Ovary (tissue), 3 donors: ENCODE results near the gene COP1.

Experiments
- EP300 ChIP-seq: sonication (generic); formaldehyde crosslinking; IDR thresholded peaks from one replicate; pipeline ENCODE4 v1.6.1; 2017; ENCODE audit warnings: antibody characterized with exemption
- POLR2A ChIP-seq: fragments of 450-650 bp; IDR thresholded peaks from one replicate; pipeline ENCODE4 v1.6.1; 2017; ENCODE audit warnings: antibody characterized with exemption, mild to moderate bottlenecking, moderate library complexity
- TF ChIP-seq, protein P1 (sequence below), 3 donors: fragments of 450-650 bp in 2 of 3; fragments of 200-600 bp in 1 of 3; IDR thresholded peaks; one replicate each; pipeline versions ENCODE4 v1.5.1 to v1.8.0; 2016 to 2022; ENCODE audit warnings: antibody characterized with exemption in 3 of 3, mild to moderate bottlenecking in 1 of 3
- donor health status: DM: no; HTN: no; CAD: no.

DNA sequence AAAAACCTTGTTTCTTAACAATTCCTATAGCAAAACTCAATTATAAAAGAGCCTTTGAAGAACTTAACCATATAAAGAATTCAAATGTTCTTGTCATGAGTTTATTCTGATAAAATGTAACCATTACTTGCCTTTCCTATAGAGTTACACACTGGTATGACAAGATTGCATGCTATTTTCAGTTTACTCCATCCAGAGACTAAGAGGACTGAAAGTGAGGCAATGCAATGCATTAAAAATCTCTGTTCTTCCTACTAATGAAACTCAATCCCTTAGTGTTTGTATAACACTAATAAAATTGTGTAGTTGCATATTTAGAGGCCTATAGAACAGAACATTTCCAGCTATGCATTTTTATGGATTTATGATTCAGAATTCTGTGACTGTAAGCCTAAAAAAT, 88.1 kb downstream of the COP1 start:
- TF ChIP-seq, protein P1, sequence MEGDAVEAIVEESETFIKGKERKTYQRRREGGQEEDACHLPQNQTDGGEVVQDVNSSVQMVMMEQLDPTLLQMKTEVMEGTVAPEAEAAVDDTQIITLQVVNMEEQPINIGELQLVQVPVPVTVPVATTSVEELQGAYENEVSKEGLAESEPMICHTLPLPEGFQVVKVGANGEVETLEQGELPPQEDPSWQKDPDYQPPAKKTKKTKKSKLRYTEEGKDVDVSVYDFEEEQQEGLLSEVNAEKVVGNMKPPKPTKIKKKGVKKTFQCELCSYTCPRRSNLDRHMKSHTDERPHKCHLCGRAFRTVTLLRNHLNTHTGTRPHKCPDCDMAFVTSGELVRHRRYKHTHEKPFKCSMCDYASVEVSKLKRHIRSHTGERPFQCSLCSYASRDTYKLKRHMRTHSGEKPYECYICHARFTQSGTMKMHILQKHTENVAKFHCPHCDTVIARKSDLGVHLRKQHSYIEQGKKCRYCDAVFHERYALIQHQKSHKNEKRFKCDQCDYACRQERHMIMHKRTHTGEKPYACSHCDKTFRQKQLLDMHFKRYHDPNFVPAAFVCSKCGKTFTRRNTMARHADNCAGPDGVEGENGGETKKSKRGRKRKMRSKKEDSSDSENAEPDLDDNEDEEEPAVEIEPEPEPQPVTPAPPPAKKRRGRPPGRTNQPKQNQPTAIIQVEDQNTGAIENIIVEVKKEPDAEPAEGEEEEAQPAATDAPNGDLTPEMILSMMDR (IDR thresholded peaks at IDR 0.05) = no peak
- TF ChIP-seq POLR2A (no peak), EP300 (no peak)
